ENCODE data around the gene MAML3. TPM values are rescaled to one million over a fixed set of nuclear protein-coding genes. Genes with fewer than 3 reads are reported as not detected.

Gene MAML3
- total and polyA plus RNA-seq, 2 experiments from 2014 or later: 1.7 to 6.5 TPM

GRCh38 chr4:139669335-139669734, 484.6 kb downstream of the MAML3 start (continued):
- TF ChIP-seq ZNF462 (CRISPR knock-in tag; IDR thresholded peaks at IDR 0.05) (no peak), EZH2 (IDR thresholded peaks at IDR 0.05; ENCODE audit: low read depth, unreplicated experiment) (no peak), ZNF114 (CRISPR knock-in tag; IDR thresholded peaks at IDR 0.05) (no peak), STAT1 (IDR thresholded peaks at IDR 0.05; ENCODE audit: unreplicated experiment) (no peak), POLR2AphosphoS5 (IDR thresholded peaks at IDR 0.05; ENCODE audit: low read depth) (no peak)

GRCh38 chr4:139668658-139669201, 485.3 kb downstream of the MAML3 start:
- Histone ChIP-seq H3K4me1 (ENCODE audit: insufficient read depth) (peaks cover 18% of the 10 kb centered on the region), H3K4me2 (peak overlapping the region; percentile 25; the same call in 1 of the 2 replicates), H3F3A (replicated peaks; ENCODE audit: low read depth) (no peaks in the 10 kb centered on the region), H3K36me3 (ENCODE audit: insufficient read depth) (no peaks in the 10 kb centered on the region), H3K4me3 (no peak overlapping the region), H3K79me2 (replicated peaks; ENCODE audit: insufficient read depth) (no peaks in the 10 kb centered on the region), H4K20me1 (replicated peaks; ENCODE audit: insufficient read depth) (no peaks in the 10 kb centered on the region), H3K27me3 (ENCODE audit: insufficient read depth) (no peaks in the 10 kb centered on the region), H2AFZ (no peak overlapping the region), H3K9me2 (ENCODE audit: insufficient read depth) (peaks cover 4% of the 10 kb centered on the region; the same call in 1 of the 2 replicates), H3K27ac (ENCODE audit: low read depth) (no peak overlapping the region)
- Mint-ChIP-seq H3K36me3 (ENCODE audit: low read depth) (peaks cover 5% of the 10 kb centered on the region; the same call in 2 of the 3 replicates), H3K27ac (no peak overlapping the region), H3K4me3 (no peak overlapping the region), H3K9me3 (peaks cover 5% of the 10 kb centered on the region), H3K27me3 (ENCODE audit: insufficient read depth, low read depth, poor library complexity) (peaks cover 12% of the 10 kb centered on the region), H3K4me1 (peaks cover 46% of the 10 kb centered on the region)
- DNase-seq (ENCODE audit: low spot score): no peak
- no peak for ATAC-seq
- TF ChIP-seq EZH2 (IDR thresholded peaks at IDR 0.05; ENCODE audit: low read depth, unreplicated experiment) (no peak), REST (IDR thresholded peaks at IDR 0.05; ENCODE audit: unreplicated experiment) (no peak), JUNB (IDR thresholded peaks at IDR 0.05; ENCODE audit: unreplicated experiment) (no peak), CTCF (conservative IDR thresholded peaks at IDR 0.05; ENCODE audit: low read depth in 2 of 2) (no peak)
